CD4-positive, alpha-beta T cell treated with Interleukin-17A for 4 hours (primary cell): ENCODE results near the gene KRTAP17-1.
"Not testable (repeated sequence)": the region's sequence is repeated elsewhere in the genome, so short reads cannot be mapped to it uniquely, and the experiment has no call there.

ENCODE experiments used
- DNase-seq: peaks from one replicate; pipeline ENCODE4 v3.0.0-alpha.2; 2020; ENCODE audit warnings: mixed read lengths

Gene KRTAP17-1

GRCh38 chr17:41315204-41315794 is at the start of gene KRTAP17-1:
KRTAP17-1 (minus strand) TSS chr17:41315710; CDS start chr17:41315650, 60 bp downstream.
- no peak for DNase-seq

DNA sequence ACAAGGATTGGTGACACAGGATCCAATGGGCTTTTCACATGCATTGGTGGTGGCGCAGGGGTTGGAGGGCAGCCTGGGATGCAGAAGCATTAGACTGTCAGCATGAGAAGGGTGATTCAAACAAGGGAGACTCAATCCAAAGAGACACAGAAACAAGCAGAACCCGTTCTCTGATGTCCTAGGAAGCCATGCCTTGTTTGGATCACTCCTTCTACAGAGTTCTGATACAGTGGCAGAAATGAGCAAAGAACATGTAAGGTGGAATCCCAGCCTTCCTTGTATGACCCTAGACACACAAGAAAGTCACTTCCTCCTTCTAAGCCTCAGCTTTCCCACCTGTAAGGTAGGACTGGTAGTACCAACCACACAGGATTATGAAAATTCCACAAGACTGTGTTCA is 48.4 kb upstream of the KRTAP17-1 start:
- DNase-seq: no peak

- DNase-seq: no peak
Observed at GRCh38 chr17:41360296-41360995, 44.9 kb upstream of the KRTAP17-1 start.

DNA sequence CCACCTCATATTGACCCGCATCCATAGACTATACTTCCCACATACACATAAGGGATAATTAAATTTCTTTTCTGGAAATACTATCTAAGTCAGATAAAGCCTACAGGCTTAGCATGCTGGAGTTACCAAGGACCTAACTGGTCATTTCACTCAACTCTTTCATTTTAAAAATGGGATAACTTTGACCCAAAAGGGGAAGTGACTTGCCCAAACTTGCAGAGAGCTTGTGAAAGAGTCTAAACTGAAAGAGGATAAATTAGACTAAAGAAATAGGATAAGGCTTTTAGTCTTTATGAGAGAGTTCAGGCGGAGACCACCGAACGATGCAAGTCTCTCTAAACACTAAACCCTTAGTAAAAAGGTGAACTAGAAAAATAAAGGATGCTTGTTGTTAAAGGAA is 39.0 kb upstream of the KRTAP17-1 start:
- DNase-seq: no peak

DNA sequence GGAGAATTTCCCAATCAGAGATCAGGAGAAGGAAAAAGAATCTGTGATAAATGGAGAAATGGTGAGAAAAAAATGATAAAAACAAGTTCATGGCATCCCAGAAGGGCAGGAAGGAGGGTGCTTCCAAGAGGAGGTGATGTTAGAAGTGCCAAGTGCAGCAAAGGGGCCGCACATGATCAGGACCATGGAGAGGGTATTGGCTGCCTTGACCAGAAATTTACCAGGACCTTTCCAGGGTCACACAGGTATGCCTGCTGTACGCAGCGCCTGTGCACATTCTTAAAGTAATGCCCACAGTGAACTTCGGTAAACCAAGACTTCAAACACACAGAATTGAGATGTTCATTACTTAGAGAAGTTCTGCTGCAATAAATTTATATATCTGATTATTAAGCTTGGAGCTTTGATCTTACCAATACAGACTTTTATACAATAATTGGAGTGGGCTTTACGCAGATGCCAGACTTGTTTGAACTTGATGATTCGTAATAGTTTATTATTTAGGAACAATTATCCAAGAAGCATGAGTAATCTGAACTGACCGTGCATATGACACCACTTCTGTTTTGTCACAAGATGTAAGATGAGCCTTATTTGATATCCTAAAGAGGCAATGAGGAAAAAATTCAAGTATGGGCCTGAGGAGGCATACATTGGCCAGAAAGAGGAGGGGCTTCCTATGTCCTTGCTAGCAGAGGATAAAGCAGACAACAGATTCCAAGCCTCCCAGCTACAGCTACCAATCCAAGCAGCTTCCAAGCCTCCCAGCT is 37.3 kb upstream of the KRTAP17-1 start:
- no peak for DNase-seq

- DNase-seq: no peak
Observed at GRCh38 chr17:41351177-41351576, 35.7 kb upstream of the KRTAP17-1 start.

- not testable (repeated sequence) for DNase-seq
Observed at GRCh38 chr17:41350381-41350878, 34.9 kb upstream of the KRTAP17-1 start, which contains the start of gene KRT33A. KRT33A (minus strand) TSS chr17:41350828; CDS start chr17:41350767, 61 bp downstream.

DNA sequence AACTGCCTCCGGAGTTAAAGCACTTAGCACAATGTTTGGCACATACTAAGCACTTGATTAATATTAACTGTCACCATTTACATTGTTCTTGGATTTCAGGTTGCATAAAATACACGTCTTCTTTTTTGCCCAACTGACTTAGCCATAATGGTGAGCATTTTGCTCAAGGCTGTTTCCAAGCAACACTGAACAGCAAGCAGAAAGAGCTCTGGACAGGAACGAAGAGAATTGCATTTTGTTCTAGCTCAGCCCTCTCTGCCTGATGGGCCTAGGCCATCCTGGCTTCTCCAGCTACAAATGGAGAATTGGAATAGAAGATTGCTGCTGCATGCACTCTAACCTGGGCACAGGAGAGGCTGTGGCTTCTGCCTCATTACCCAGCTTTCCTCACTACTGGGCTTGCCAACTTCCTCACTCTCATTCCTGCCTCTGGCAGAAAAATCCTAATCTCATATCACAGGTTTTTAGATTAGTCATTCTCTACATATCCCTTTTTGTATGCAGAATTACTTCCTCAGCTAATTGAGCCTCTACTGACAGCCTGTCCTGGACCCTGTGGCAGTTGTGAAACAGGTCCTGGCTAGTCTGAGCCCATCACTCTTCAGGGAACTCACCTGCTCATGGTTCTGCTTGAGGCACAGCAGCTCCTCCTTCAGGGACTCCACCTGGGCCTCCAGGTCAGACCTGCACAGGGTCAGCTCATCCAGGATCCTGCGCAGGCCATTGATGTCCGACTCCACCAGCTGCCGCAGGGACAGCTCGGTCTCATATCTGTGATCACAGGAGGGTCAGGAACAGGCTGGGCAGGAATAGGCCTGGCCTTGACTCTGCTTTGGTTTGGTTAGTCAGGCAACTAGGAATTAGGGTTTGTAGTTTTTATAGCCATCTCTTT is 32.6 kb upstream of the KRTAP17-1 start:
- no peak for DNase-seq

DNA sequence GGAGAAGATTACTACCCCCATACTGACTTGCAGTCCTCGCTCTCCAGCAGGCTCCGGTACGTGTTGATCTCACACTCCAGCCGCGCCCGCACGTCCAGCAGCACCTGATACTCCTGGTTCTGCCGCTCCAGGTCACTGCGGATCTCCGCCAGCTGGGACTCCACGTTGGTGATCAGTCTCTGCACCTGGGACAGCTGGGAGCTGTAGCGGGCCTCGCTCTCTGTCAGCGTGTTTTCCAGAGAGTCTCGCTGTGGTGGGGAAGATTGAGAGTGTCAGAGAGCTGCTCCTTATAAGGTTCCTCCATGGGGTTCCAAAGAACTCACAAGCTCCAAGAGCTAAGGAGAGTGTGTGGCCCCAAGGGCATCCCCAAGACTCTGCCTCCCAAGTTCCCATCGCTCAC is 30.9 kb upstream of the KRTAP17-1 start:
- DNase-seq: not testable (repeated sequence)

GRCh38 chr17:41345992-41346391 is 30.5 kb upstream of the KRTAP17-1 start:
- DNase-seq: no peak

GRCh38 chr17:41343029-41343428 is 27.5 kb upstream of the KRTAP17-1 start:
- DNase-seq: no peak

- peak; percentile 80 for DNase-seq
Observed at GRCh38 chr17:41340934-41341861, 25.7 kb upstream of the KRTAP17-1 start.

- DNase-seq: no peak
Observed at GRCh38 chr17:41340494-41340893, 25.0 kb upstream of the KRTAP17-1 start.

DNA sequence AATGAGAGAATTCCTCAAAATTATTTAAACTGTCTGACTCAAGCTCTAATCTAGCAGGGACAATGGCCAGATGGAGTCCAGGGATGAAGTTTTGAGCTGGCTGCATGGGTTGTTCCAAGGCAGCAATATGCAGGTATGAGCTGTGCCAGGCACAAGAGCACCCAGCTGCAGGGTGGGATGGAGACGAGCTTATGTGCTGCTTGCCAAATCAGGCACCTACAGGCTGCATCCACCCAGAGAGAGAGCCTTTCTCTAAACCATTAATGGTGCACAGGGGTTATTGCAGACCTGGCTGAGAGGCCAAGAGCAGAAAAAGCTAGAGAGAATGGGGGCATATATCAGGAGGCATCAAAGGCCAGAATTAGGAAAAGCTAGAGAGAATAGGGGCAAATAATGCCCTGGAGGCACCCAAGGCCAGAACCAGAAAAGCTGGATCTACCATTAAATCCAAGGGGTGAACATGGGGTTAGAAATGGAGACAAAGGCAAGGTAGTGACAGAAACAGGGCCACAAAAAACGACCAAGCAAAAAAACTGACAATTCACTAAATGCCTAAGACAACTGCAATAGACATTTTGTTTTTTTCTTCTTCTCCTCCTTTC is 24.2 kb upstream of the KRTAP17-1 start:
- DNase-seq: peak; percentile 19

- DNase-seq: peak; percentile 42
Observed at GRCh38 chr17:41338961-41339485, 23.5 kb upstream of the KRTAP17-1 start.

- no peak for DNase-seq
Observed at GRCh38 chr17:41335747-41336146, 20.2 kb upstream of the KRTAP17-1 start.

DNA sequence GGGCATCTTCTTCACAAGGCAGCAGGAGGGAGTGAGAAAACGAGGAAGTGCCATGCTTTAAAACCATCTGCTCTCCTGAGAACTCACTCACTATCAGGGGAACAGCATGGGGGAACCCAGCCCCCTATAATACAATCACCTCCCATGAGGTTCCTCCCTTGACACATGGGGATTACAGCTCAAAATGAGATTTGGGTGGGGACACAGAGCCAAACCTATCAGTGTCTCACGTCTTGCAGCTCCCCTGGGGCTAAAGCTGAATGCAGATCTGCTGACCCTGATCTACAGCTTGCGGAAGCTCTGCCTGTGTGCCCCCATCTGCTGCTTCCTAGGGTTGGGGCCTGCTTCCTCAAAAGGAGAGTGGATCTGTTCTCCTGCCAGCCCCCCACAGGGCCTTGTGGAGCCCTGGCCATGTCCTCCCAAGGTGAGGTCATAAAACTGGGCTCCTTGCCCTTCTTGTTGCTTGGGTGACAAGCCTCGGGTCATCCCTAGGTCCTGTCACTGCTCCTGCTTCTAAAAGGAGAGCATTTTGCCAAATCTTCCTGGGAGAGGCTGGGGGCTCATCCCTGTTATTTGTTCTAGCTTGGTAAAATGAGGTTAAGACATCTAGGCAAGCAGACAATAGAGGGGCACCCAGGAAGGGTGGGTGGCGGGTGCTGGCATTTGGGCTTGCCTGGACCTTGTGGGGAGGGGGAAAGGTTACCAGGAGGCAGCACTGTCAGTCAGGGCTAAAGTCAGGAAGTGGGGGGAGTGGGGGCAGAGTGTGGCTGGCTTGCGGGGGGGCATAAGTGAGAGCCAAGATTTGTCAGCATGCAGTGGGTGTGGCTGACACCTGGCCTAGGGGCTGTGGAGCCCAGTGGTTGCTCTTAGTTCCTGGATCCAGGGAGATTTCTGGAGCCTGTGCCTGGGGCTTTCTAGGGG is 19.1 kb upstream of the KRTAP17-1 start:
- peak; percentile 39 for DNase-seq

- DNase-seq: no peak
Observed at GRCh38 chr17:41333836-41334235, 18.3 kb upstream of the KRTAP17-1 start.

DNA sequence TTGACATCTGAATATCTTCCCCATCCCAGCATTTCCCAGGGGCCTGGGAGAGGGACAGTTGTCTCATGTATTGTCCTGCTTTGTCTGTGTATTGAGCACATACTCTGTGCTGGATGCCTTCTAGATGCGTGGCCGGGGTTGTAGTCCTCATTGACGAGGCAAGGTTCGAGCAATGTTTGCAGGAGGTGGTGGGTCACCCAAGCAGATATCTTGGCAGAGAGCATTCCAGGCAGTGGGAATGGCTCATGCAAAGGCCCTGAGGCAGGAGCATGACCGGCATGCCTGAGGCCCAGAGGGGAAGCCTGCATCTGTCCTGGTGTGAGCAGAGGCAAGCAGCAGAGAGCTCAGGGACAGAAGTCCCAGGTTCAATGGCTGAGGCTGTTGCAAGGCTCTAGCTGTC is 17.6 kb upstream of the KRTAP17-1 start:
- no peak for DNase-seq

DNA sequence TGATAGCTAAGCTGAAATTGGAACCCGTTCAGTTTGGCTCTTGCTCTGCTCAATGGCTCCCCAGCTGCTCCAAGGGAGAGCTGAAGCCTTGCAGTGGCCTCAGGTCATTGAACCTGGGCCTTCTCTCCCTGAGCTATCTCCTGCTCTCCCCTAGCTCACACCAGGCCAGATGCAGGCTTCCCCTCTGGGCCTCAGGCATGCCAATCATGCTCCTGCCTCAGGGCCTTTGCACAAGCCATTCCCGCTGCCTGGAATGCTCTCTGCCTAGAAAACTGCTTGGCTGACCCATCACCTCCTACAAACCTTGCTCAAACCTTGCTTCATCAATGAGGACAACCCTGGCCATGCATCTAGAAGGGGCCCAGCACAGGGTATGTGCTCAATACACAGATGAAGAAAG is 16.7 kb upstream of the KRTAP17-1 start:
- no peak for DNase-seq
